GM23338 (cell line): ENCODE results near the gene ZNF681. TPM values are rescaled to one million over a fixed set of nuclear protein-coding genes. Genes with fewer than 3 reads are reported as not detected.

Experiments used
- ATAC-seq: fragments of 200-7000 bp; cut with Tn5 transposase; 3 replicates; pipeline ENCODE4 v1.9.1; 2020
- DNase-seq: peaks from one replicate; pipeline ENCODE4 v3.0.0-alpha.2; 2015; ENCODE audit warnings: low spot score
- H2AFZ ChIP-seq: fragments of 200-600 bp; sonication (generic); 2 replicates; pipeline ENCODE4 v1.8.0; 2016; ENCODE audit warnings: antibody characterized with exemption, mild to moderate bottlenecking, moderate library complexity
- H3F3A ChIP-seq: fragments of 200-600 bp; sonication (generic); replicated peaks from 2 replicates; pipeline ENCODE4 v1.8.0; 2017; ENCODE audit warnings: antibody characterized with exemption, mixed run types, low read depth
- H3K27ac ChIP-seq: fragments of 200-600 bp; sonication (generic); 2 replicates; pipeline ENCODE4 v1.6.1; 2016; ENCODE audit warnings: low read depth
- H3K27me3 ChIP-seq: fragments of 200-600 bp; sonication (generic); 2 replicates; pipeline ENCODE4 v1.8.0; 2016; ENCODE audit warnings: mild to moderate bottlenecking, mixed run types, moderate library complexity; ENCODE audit not compliant: insufficient read depth
- H3K36me3 ChIP-seq: fragments of 200-600 bp; sonication (generic); 2 replicates; pipeline ENCODE4 v1.8.0; 2016; ENCODE audit warnings: mild to moderate bottlenecking; ENCODE audit not compliant: insufficient read depth
- H3K4me1 ChIP-seq: fragments of 200-600 bp; sonication (generic); 2 replicates; pipeline ENCODE4 v1.8.0; 2016; ENCODE audit warnings: mild to moderate bottlenecking, moderate library complexity; ENCODE audit not compliant: insufficient read depth
- H3K4me2 ChIP-seq: fragments of 200-600 bp; sonication (generic); 2 replicates; pipeline ENCODE4 v1.7.1; 2017; ENCODE audit warnings: mixed run types
- H3K4me3 ChIP-seq: fragments of 200-600 bp; sonication (generic); 2 replicates; pipeline ENCODE4 v1.6.1; 2016; ENCODE audit warnings: mixed run types
- H3K79me2 ChIP-seq: fragments of 200-600 bp; sonication (generic); replicated peaks from 2 replicates; pipeline ENCODE4 v1.8.0; 2017; ENCODE audit warnings: mild to moderate bottlenecking; ENCODE audit not compliant: insufficient read depth
- H3K9me2 ChIP-seq: fragments of 200-600 bp; sonication (generic); 2 replicates; pipeline ENCODE4 v1.8.0; 2017; ENCODE audit not compliant: insufficient read depth
- H4K20me1 ChIP-seq: fragments of 200-600 bp; sonication (generic); replicated peaks from 2 replicates; pipeline ENCODE4 v1.8.0; 2017; ENCODE audit warnings: mild to moderate bottlenecking; ENCODE audit not compliant: insufficient read depth
- H3K27ac Mint-ChIP-seq: 2 replicates; pipeline ENCODE4 v1.8.0; 2020; ENCODE audit warnings: inconsistent platforms, mild to moderate bottlenecking, moderate library complexity, mixed read lengths
- H3K27me3 Mint-ChIP-seq: 3 replicates; pipeline ENCODE4 v1.8.0; 2022; ENCODE audit warnings: low read depth, mild to moderate bottlenecking, moderate library complexity, mixed read lengths, inconsistent platforms; ENCODE audit not compliant: insufficient read depth, poor library complexity
- H3K36me3 Mint-ChIP-seq: 3 replicates; pipeline ENCODE4 v1.8.0; 2021; ENCODE audit warnings: low read depth, mild to moderate bottlenecking, inconsistent platforms, moderate library complexity, mixed read lengths
- H3K4me1 Mint-ChIP-seq: 3 replicates; pipeline ENCODE4 v1.8.0; 2020; ENCODE audit warnings: mild to moderate bottlenecking, inconsistent platforms, mixed read lengths
- H3K4me3 Mint-ChIP-seq: 3 replicates; pipeline ENCODE4 v1.8.0; 2021; ENCODE audit warnings: moderate library complexity, mild to moderate bottlenecking, inconsistent platforms, mixed read lengths
- H3K9me3 Mint-ChIP-seq: 3 replicates; pipeline ENCODE4 v1.8.0; 2020; ENCODE audit warnings: moderate library complexity, mild to moderate bottlenecking, inconsistent platforms, mixed read lengths
- CREB1 ChIP-seq: fragments of 250-450 bp; sonication (Bioruptor Pico); IDR thresholded peaks from 2 replicates; pipeline ENCODE4 v1.5.0; 2020; ENCODE audit warnings: low read depth, mild to moderate bottlenecking, moderate library complexity
- CTCF ChIP-seq, 2 experiments: fragments of 200-600 bp in 1 of 2; sonication (generic) in 1 of 2; conservative IDR thresholded peaks; 2 replicates each; pipeline versions ENCODE4 v1.5.1 to v1.6.1; 2016 to 2017; ENCODE audit warnings: antibody characterized with exemption in 2 of 2, low read depth in 2 of 2, mild to moderate bottlenecking in 2 of 2, moderate library complexity in 1 of 2
- ETS1 ChIP-seq: IDR thresholded peaks from 2 replicates; pipeline ENCODE4 v1.6.1; 2016; ENCODE audit warnings: antibody characterized with exemption
- EZH2 ChIP-seq: fragments of 200-600 bp; sonication (generic); IDR thresholded peaks from one replicate; pipeline ENCODE4 v1.8.0; 2017; ENCODE audit warnings: antibody characterized with exemption, mild to moderate bottlenecking, low read depth; ENCODE audit not compliant: unreplicated experiment
- EZH2phosphoT487 ChIP-seq: fragments of 200-600 bp; sonication (generic); IDR thresholded peaks from one replicate; pipeline ENCODE4 v1.8.1; 2018; ENCODE audit warnings: antibody characterized with exemption; ENCODE audit not compliant: unreplicated experiment
- JUNB ChIP-seq: IDR thresholded peaks from one replicate; pipeline ENCODE4 v1.6.1; 2016; ENCODE audit warnings: antibody characterized with exemption; ENCODE audit not compliant: unreplicated experiment
- NANOG ChIP-seq: IDR thresholded peaks from 2 replicates; pipeline ENCODE4 v1.6.1; 2016; ENCODE audit warnings: antibody characterized with exemption, borderline replicate concordance
- POLR2AphosphoS5 ChIP-seq: IDR thresholded peaks from 2 replicates; pipeline ENCODE4 v1.6.1; 2016; ENCODE audit warnings: antibody characterized with exemption, low read depth
- REST ChIP-seq: IDR thresholded peaks from one replicate; pipeline ENCODE4 v1.6.1; 2018; ENCODE audit warnings: antibody characterized with exemption; ENCODE audit not compliant: unreplicated experiment
- STAT1 ChIP-seq: IDR thresholded peaks from one replicate; pipeline ENCODE4 v1.6.1; 2016; ENCODE audit warnings: antibody characterized with exemption; ENCODE audit not compliant: unreplicated experiment
- ZNF114 ChIP-seq: fragments of 250-450 bp; sonication (Bioruptor Pico); IDR thresholded peaks from 2 replicates; pipeline ENCODE4 v1.5.0; 2020; ENCODE audit warnings: mild to moderate bottlenecking, moderate library complexity
- ZNF331 ChIP-seq: fragments of 250-450 bp; sonication (Bioruptor Pico); IDR thresholded peaks from 2 replicates; pipeline ENCODE4 v1.5.0; 2020; ENCODE audit warnings: low read depth, mild to moderate bottlenecking, moderate library complexity
- ZNF462 ChIP-seq: fragments of 250-450 bp; sonication (Bioruptor Pico); IDR thresholded peaks from 2 replicates; pipeline ENCODE4 v1.5.0; 2020; ENCODE audit warnings: mild to moderate bottlenecking, moderate library complexity
- polyA plus RNA-seq: library from polyadenylated mRNA; unstranded; fragments of >200 nt; fragmentation: Nextera tagmentation; extraction: Ambion mirVana; gene quantifications from 2 replicates; pipeline ENCODE4 v1.2.1, GENCODE V29; 2016
- total RNA-seq: library from RNA; depleted of rRNA; stranded (reverse); fragments of >200 nt; shearing (Covaris generic); gene quantifications from 2 replicates; pipeline ENCODE4 v1.2.3, GENCODE V29; 2014

ZNF681 gene
- total and polyA plus RNA-seq, 2 experiments from 2014 or later = 9.4 to 25.1 TPM

- Histone ChIP-seq H3K4me3 (no peak overlapping the region), H3K36me3 (no peaks in the 10 kb centered on the region), H3K27me3 (no peaks in the 10 kb centered on the region), H3K4me1 (peaks cover 27% of the 10 kb centered on the region), H4K20me1 (peaks cover 57% of the 10 kb centered on the region), H3K9me2 (no peaks in the 10 kb centered on the region), H3K79me2 (peaks cover 92% of the 10 kb centered on the region), H3K4me2 (no peak overlapping the region), H3F3A (no peaks in the 10 kb centered on the region), H3K27ac (no peak overlapping the region), H2AFZ (no peak overlapping the region)
- H3K9me3 Mint-ChIP-seq = no peaks in the 10 kb centered on the region
- H3K27me3 Mint-ChIP-seq = no peaks in the 10 kb centered on the region
- ATAC-seq (no peak), DNase-seq (no peak)
- TF ChIP-seq STAT1 = no peak
- TF ChIP-seq POLR2AphosphoS5 = no peak
- TF ChIP-seq JUNB = no peak
- no peak for TF ChIP-seq ZNF462 (CRISPR knock-in tag)
- no peak for TF ChIP-seq REST
- TF ChIP-seq EZH2 = no peak
- TF ChIP-seq NANOG = no peak
- no peak for TF ChIP-seq CTCF (conservative IDR thresholded peaks at IDR 0.05; ENCODE audit: low read depth in 2 of 2)
- TF ChIP-seq ETS1 = no peak
- no peak for TF ChIP-seq CREB1
- TF ChIP-seq ZNF114 (CRISPR knock-in tag) = no peak
- no peak for TF ChIP-seq ZNF331 (CRISPR knock-in tag)
- TF ChIP-seq EZH2phosphoT487 = no peak
- H3K4me3 Mint-ChIP-seq = no peak overlapping the region
- H3K27ac Mint-ChIP-seq = no peak overlapping the region
- peaks cover 20% of the 10 kb centered on the region for H3K36me3 Mint-ChIP-seq
- peaks cover 26% of the 10 kb centered on the region for H3K4me1 Mint-ChIP-seq
Observed at GRCh38 chr19:23800868-23801267, 42.2 kb upstream of the ZNF681 start.
